Mesenteric fat pad (tissue), 1 donor: ENCODE measurements around the gene GRIA1. TPM values are rescaled to one million over a fixed set of nuclear protein-coding genes. Genes with fewer than 3 reads are reported as not detected.

Experiments
- DNase-seq: peaks from one replicate; pipeline ENCODE4 v3.0.0-alpha.2; 2020; ENCODE audit warnings: low spot score
- total RNA-seq: library from RNA; stranded (reverse); fragmentation: NEBNext Ultra II Directional; extraction: Animal tissue kit (Norgen Biotek cat#: 25700); gene quantifications from one replicate; pipeline ENCODE4 v1.2.1, GENCODE V29; 2021
- donor health status: DM: yes; HTN: yes; CAD: no.

GRIA1 gene
- total RNA-seq, 1 donor from 2014 or later, result 3.2 TPM

GRCh38 chr5:153655201-153655510, 164.7 kb downstream of the GRIA1 start:
- no peak for DNase-seq

DNA sequence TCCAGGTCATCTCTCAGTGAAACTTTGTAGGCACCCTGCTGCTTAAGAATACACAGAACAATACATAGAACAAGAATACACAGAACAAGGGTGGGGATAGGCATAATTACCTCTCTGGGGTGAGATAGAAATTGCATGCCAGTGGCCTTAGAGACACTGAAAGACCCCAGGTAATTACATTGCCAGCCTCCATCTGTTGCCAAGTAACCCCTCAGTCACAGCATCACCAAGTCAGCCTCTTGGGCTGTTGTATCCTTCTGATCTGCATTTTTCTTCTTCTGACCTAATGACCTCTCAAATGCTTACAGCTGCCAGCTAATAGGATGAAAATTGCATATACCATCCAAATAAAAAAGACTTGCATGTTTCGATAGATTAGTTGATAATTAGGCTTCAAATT, 167.7 kb downstream of the GRIA1 start:
- DNase-seq, result no peak

DNA sequence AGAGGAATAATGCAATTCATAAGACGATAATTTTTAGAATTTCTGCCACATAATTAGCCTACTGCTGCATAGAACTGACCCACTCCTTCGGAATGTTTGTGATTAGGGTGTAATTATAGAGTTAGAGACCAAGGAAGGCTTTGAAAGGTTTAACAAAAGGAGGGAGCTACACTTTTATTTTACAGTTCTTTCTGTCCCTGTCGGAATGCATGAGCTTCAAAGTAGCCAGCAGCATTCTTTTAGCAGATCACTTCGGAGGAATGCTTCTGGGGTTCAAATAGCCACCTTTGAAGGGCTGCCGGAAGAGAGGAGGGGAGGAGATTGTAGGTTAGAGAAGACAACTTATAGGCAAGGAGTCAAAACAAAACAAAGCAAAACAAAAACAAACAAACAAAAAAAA, 168.1 kb downstream of the GRIA1 start:
- no peak for DNase-seq

GRCh38 chr5:153659039-153659736, 168.7 kb downstream of the GRIA1 start:
- no peak for DNase-seq

- no peak for DNase-seq
Observed at GRCh38 chr5:153660919-153661318, 170.4 kb downstream of the GRIA1 start.

- DNase-seq, result no peak
Observed at GRCh38 chr5:153661897-153662296, 171.4 kb downstream of the GRIA1 start.

DNA sequence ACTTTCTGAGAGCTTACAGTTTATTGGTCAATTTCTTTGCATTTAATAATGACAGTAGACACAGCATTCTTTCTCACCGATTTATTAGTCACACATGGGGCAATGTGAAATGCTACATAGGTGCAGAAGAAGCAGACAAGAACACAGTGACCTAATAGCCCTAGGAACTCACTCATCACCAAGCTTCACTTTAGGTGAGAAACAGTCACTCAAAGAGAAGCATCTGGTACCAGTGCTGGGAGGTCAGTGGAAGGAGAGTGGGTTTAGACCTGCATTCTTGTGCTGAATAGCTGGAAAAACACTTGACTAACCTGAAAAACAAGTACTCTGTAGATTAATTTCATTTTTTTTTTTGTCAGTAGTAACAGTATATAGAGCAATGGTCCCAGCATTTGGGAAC, 179.6 kb downstream of the GRIA1 start:
- no peak for DNase-seq

GRCh38 chr5:153671653-153672346, 181.3 kb downstream of the GRIA1 start:
- no peak for DNase-seq

DNA sequence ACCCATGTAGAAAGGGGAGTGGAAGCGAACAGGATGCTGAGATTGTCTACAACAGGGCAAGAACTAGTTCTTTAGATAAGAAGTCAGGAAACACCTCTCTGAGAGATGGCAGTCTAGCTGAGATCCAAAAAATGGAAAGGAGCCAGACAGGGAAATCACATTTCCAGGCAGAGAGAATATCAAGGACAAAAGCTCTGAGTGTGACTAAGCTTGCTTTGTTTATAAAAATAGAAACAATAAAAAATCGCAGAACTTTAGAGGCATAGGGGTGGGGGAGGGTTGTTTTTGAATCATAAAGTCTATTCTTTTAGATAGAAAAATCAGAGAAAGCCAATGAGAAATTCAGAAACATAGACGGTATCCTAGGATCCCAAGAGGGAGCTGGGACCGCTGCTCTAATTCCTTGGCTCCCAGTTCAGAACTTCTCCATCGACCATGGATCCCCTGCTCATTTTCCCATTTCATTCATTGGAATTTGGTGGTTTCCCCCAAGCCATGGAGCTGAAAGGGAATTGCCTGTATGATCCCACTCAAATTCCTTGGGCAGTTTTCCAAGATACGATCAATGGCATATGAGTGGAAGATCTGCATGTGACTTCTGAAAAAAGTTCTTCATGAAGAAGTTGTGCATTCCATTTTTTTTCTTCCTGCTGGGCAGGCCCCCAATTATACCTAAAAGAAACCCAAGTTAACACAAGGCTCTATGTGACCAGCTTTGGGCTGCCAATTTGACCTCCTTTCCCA, 182.0 kb downstream of the GRIA1 start:
- DNase-seq, result no peak

DNA sequence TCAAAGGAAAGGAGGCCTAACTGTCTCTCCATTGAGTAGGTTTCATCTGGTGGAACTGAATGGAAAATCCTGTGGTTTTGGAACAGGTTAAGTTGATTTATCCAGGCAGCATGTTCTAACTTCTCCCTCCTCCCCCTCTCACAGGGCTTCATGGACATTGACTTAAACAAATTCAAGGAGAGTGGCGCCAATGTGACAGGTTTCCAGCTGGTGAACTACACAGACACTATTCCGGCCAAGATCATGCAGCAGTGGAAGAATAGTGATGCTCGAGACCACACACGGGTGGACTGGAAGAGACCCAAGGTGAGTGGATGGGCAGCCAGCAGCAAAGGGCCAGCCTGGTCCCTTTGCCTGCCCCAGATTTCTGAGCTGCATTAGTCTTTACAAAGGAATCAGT, 183.9 kb downstream of the GRIA1 start:
- DNase-seq, result no peak

DNA sequence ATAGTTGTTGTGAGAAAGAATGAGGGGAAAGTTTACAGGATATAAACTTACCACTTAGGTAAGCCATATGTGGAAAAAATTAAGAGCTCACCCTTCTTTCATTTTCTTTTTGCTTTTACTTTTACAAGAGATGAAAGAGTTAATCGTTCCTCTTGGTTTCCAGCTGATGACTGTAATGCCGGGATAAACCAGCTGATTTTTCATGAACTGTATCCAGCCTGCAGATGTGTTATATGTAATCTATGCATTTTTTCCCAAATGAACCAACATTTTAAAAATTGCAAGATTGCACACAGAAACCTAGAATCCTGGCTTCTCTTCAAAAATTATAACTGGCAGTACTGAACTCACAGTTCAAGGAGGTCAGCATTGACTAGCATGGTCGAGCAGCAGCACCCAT, 185.9 kb downstream of the GRIA1 start:
- DNase-seq, result no peak

- no peak for DNase-seq
Observed at GRCh38 chr5:153676821-153677220, 186.4 kb downstream of the GRIA1 start.

DNA sequence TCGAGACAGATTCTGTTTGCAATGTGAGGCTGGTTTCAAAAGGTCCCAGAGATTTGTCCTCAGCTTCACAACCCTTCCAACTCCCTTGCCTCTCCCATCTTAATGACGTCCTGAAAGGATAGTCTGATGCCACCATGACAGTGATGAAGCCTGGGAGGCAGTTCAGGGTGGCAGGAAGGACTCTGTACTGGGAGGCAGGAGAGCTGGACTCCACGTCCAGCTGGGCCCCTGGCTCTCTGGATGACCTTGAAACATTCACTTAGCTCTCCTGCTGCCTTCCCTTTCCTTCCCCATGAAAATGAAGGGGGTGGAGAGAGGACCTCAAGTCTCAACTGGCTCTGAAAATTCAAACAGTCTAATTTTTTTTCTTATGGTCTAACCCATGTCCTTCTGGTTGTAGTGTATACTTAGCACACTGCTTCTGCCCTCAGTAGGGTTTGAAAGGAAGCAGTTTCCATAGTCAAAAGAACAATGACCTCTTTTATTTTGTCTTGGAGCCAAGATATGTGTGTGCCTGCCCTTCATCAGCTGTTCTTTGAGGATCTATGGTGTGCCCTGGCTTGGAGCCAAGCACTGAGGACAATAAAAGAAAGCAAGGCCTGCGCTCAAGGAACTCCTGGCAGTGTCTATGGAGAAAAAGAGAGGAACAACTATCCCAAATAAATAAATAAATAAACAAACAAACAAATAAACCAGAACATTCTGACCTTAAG, 188.3 kb downstream of the GRIA1 start:
- no peak for DNase-seq

DNA sequence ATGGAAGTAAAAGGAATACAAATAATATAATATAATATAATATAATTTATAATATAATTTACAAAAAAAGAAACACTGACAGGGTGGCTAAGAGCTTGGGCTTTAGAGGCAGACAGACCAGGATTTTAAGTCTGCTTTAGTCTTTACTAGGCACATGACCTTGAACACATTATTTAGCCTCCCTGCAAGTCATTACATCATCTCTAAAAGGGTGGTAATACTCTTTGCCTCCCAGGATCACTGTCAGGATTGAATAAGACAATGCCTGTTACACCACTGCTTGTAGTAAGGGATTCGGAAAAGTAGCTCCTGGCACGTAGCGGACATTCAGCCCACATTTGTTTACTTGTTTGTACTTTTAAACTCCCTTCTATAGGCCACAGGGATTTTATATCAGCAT, 199.8 kb downstream of the GRIA1 start:
- no peak for DNase-seq

- DNase-seq, result no peak
Observed at GRCh38 chr5:153696256-153696655, 205.8 kb downstream of the GRIA1 start.

GRCh38 chr5:153699035-153699434, 208.6 kb downstream of the GRIA1 start:
- no peak for DNase-seq

- DNase-seq, result no peak
Observed at GRCh38 chr5:153700940-153701339, 210.5 kb downstream of the GRIA1 start.

DNA sequence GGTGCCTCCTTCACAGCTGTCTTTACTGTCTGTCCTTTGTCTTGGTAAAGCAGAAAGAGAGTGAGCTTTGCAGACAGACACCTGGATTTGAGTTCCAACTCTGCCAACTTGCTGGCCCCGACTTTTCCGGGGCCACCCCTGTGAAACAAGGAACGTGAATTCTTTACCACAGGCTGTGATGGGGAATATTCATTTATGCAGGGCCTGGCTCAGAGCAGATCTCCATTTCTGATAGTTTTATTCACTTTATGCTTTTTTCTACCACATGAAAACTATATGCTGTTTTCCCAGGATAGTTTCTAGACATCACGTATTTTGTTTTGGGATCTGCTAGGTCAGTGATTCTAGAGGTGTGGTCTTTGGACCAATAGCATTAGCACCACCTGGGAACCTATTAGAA, 211.8 kb downstream of the GRIA1 start:
- DNase-seq, result no peak

DNA sequence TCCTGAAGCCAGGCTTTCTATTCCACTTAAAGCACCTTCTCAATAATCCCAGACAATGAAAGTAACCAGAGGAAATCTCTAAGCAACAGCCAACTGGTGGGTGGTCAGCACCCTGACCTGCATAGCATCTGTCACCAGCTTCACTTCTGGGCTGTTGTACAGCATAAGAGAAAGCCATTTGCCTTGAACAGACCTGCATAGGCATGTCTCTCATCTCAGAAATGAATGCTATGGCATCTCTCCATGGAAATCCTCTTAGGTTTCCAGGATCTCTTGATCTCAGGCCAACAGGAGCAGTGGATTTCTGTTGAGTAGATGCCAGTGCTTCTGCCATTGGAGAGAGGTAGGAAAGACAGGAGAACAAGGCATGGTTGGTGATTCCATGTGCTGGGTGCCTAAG, 213.6 kb downstream of the GRIA1 start:
- no peak for DNase-seq

- no peak for DNase-seq
Observed at GRCh38 chr5:153707626-153708025, 217.2 kb downstream of the GRIA1 start.

DNA sequence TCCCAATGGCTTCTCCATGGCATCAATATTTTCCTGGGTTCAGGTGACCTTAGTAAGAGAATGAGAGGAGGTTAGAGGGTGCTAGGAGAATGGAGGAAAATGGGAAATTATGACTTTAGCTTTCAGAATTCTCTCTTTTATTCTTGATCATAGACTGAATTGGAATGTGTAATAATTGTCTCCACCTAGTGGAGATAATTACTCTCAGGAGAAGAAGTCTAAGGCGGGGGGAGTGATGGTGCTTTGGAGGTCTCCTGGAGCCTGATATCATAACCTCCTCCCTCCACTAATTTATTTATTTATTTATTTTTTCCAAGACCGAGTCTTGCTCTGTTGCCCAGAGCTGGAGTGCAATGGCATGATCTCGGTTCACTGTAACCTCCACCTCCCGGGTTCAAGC, 221.3 kb downstream of the GRIA1 start:
- DNase-seq, result no peak

DNA sequence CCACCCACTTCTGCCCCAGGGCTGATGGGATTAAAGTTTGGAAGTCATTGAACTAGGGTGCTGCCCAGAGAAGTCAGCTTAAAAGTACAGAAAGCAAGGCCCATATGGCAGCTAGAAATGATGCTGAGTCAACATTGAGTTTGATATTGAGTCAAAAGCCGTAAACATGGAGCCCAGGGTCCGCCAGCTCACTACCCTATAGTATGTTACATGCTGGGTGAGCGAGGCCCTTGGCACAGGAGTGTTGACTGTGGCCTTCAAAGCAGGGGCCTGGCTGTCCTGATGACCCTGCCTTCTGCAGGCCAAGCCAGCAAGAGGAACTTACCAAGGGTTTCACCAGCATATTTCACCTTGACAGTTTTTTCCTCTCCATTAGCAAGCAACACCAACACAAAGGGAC, 222.5 kb downstream of the GRIA1 start:
- no peak for DNase-seq
